Parietal lobe (tissue), 1 donor: ENCODE measurements around the gene CYP1B1. TPM values are rescaled to one million over a fixed set of nuclear protein-coding genes. Genes with fewer than 3 reads are reported as not detected.

Experiments
- total RNA-seq: library from RNA; depleted of rRNA; stranded (reverse); fragments of >200 nt; gene quantifications from one replicate; pipeline ENCODE4 v1.2.3, GENCODE V29; 2014

The CYP1B1 gene
- total RNA-seq: 1.9 TPM

GRCh38 chr2:38075507-38076151 lies at the start of gene CYP1B1:
Gene CYP1B1 (minus strand): TSS chr2:38076151. CDS start chr2:38075388, 763 bp downstream.

Other genes starting within 250 kb of the CYP1B1 start
- gene RMDN2, start 150.9 kb downstream of the CYP1B1 start, total RNA-seq: 12.2 TPM